ENCODE data around the gene RHOA. TPM values are rescaled to one million over a fixed set of nuclear protein-coding genes. Genes with fewer than 3 reads are reported as not detected.

The RHOA gene
- total RNA-seq, 1 donor from 2014 or later = 538 TPM

GRCh38 chr3:49313896-49314688 lies 97.7 kb downstream of the RHOA start:
- DNase-seq (ENCODE audit: low read depth) (no peak), FAIRE-seq (no peak)
- Histone ChIP-seq H3K4me1 (ENCODE audit: insufficient read depth, low read length) (no peaks in the 10 kb centered on the region), H3K4me2 (ENCODE audit: low read length) (no peak overlapping the region), H2AFZ (ENCODE audit: low read depth, low read length) (no peak overlapping the region), H3K9me3 (ENCODE audit: insufficient read depth, low read depth, low read length) (no peaks in the 10 kb centered on the region), H3K27ac (ENCODE audit: low read depth, low read length) (peak overlapping the region; percentile 56), H4K20me1 (ENCODE audit: insufficient read depth, low read length) (peaks cover 10% of the 10 kb centered on the region), H3K4me3 (ENCODE audit: insufficient read depth, low read depth, low read length) (no peak overlapping the region), H3K9ac (ENCODE audit: low read length) (no peak overlapping the region), H3K27me3 (ENCODE audit: insufficient read depth, low read length) (no peaks in the 10 kb centered on the region), H3K36me3 (ENCODE audit: insufficient read depth, low read length) (peaks cover 24% of the 10 kb centered on the region), H3K79me2 (ENCODE audit: insufficient read depth, low read length) (peaks cover 8% of the 10 kb centered on the region)
- TF ChIP-seq CTCF (IDR thresholded peaks at IDR 0.05; ENCODE audit: insufficient read depth, low read depth, low read length) (no peak), EZH2 (IDR thresholded peaks at IDR 0.05; ENCODE audit: insufficient read depth, low read length) (no peak)
- H3K4me1 Mint-ChIP-seq (ENCODE audit: low read depth, unreplicated experiment) = peaks cover 2% of the 10 kb centered on the region
- H3K9me3 Mint-ChIP-seq (ENCODE audit: unreplicated experiment) = no peaks in the 10 kb centered on the region
- no peak overlapping the region for H3K27ac Mint-ChIP-seq (ENCODE audit: unreplicated experiment)
- no peak overlapping the region for H3K4me3 Mint-ChIP-seq (ENCODE audit: unreplicated experiment)
- H3K36me3 Mint-ChIP-seq (ENCODE audit: low read depth, unreplicated experiment) = peaks cover 15% of the 10 kb centered on the region
- no peaks in the 10 kb centered on the region for H3K27me3 Mint-ChIP-seq (ENCODE audit: low read depth, unreplicated experiment)

DNA sequence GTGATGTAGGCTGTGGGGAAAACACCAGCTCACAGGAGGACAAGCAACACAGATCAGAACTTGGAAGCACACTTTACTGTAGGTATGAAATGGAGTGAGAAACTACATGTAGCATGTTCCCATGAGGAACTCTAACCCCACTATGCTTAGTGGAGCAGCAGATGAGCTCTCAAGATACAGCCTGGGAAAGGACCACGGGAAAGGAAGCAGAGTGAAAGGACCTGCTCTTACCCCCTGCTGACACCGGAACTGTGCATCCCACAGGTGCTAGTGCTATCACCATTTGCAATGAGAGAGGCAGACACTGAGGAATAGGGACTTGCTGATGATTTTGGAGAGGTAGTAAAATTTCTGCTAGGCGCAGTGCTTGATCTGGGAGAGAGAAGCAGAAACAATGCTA lies 100.5 kb downstream of the RHOA start:
- H3K4me3 Mint-ChIP-seq (ENCODE audit: unreplicated experiment) = no peak overlapping the region
- Histone ChIP-seq H3K4me1 (ENCODE audit: insufficient read depth, low read length) (no peaks in the 10 kb centered on the region), H4K20me1 (ENCODE audit: insufficient read depth, low read length) (peaks cover 10% of the 10 kb centered on the region), H3K9ac (ENCODE audit: low read length) (no peak overlapping the region), H3K27me3 (ENCODE audit: insufficient read depth, low read length) (no peaks in the 10 kb centered on the region), H2AFZ (ENCODE audit: low read depth, low read length) (no peak overlapping the region), H3K27ac (ENCODE audit: low read depth, low read length) (no peak overlapping the region), H3K36me3 (ENCODE audit: insufficient read depth, low read length) (peaks cover 24% of the 10 kb centered on the region), H3K4me2 (ENCODE audit: low read length) (no peak overlapping the region), H3K4me3 (ENCODE audit: insufficient read depth, low read depth, low read length) (no peak overlapping the region), H3K79me2 (ENCODE audit: insufficient read depth, low read length) (peaks cover 8% of the 10 kb centered on the region), H3K9me3 (ENCODE audit: insufficient read depth, low read depth, low read length) (no peaks in the 10 kb centered on the region)
- no peaks in the 10 kb centered on the region for H3K27me3 Mint-ChIP-seq (ENCODE audit: low read depth, unreplicated experiment)
- H3K4me1 Mint-ChIP-seq (ENCODE audit: low read depth, unreplicated experiment) = peaks cover 2% of the 10 kb centered on the region
- FAIRE-seq (no peak), DNase-seq (ENCODE audit: low read depth) (no peak)
- H3K9me3 Mint-ChIP-seq (ENCODE audit: unreplicated experiment) = no peaks in the 10 kb centered on the region
- TF ChIP-seq CTCF (IDR thresholded peaks at IDR 0.05; ENCODE audit: insufficient read depth, low read depth, low read length) = no peak
- no peak for TF ChIP-seq EZH2 (IDR thresholded peaks at IDR 0.05; ENCODE audit: insufficient read depth, low read length)
- H3K27ac Mint-ChIP-seq (ENCODE audit: unreplicated experiment) = no peak overlapping the region
- peaks cover 14% of the 10 kb centered on the region for H3K36me3 Mint-ChIP-seq (ENCODE audit: low read depth, unreplicated experiment)

DNA sequence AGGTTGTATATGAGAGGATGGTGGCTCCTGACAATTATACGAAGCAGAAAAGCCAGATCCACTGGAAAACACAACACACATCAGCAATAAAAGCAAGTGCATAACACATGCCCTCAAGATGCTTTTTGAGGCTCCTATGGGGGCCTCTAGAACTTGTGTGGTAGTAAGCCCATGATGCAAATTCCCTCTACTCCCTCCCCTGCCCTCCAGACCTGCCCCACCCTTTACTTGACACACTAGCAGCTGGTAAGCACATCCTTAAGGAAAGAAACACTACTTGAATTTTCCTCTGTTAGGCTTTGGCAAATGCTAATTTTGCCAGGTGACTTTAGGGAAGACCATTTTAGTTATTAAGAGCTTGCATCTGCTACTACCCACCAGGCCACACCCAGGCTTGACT lies 101.1 kb downstream of the RHOA start:
- H3K27ac ChIP-seq (ENCODE audit: low read depth, low read length) = no peak overlapping the region
- no peaks in the 10 kb centered on the region for H3K9me3 Mint-ChIP-seq (ENCODE audit: unreplicated experiment)
- H3K27me3 ChIP-seq (ENCODE audit: insufficient read depth, low read length) = no peaks in the 10 kb centered on the region
- FAIRE-seq (no peak), DNase-seq (ENCODE audit: low read depth) (no peak)
- TF ChIP-seq CTCF (IDR thresholded peaks at IDR 0.05; ENCODE audit: insufficient read depth, low read depth, low read length) (no peak), EZH2 (IDR thresholded peaks at IDR 0.05; ENCODE audit: insufficient read depth, low read length) (no peak)
- H2AFZ ChIP-seq (ENCODE audit: low read depth, low read length) = no peak overlapping the region
- H3K36me3 Mint-ChIP-seq (ENCODE audit: low read depth, unreplicated experiment) = peaks cover 15% of the 10 kb centered on the region
- no peaks in the 10 kb centered on the region for H3K4me1 ChIP-seq (ENCODE audit: insufficient read depth, low read length)
- peaks cover 10% of the 10 kb centered on the region for H4K20me1 ChIP-seq (ENCODE audit: insufficient read depth, low read length)
- H3K9ac ChIP-seq (ENCODE audit: low read length) = no peak overlapping the region
- H3K27me3 Mint-ChIP-seq (ENCODE audit: low read depth, unreplicated experiment) = no peaks in the 10 kb centered on the region
- H3K79me2 ChIP-seq (ENCODE audit: insufficient read depth, low read length) = peaks cover 8% of the 10 kb centered on the region
- H3K36me3 ChIP-seq (ENCODE audit: insufficient read depth, low read length) = peaks cover 28% of the 10 kb centered on the region
- H3K27ac Mint-ChIP-seq (ENCODE audit: unreplicated experiment) = no peak overlapping the region
- H3K4me3 ChIP-seq (ENCODE audit: insufficient read depth, low read depth, low read length) = no peak overlapping the region
- H3K9me3 ChIP-seq (ENCODE audit: insufficient read depth, low read depth, low read length) = no peaks in the 10 kb centered on the region
- no peak overlapping the region for H3K4me2 ChIP-seq (ENCODE audit: low read length)
- peaks cover 2% of the 10 kb centered on the region for H3K4me1 Mint-ChIP-seq (ENCODE audit: low read depth, unreplicated experiment)
- no peak overlapping the region for H3K4me3 Mint-ChIP-seq (ENCODE audit: unreplicated experiment)

Data from astrocyte (in vitro differentiated cells and primary cell).